Gastroesophageal sphincter (tissue), 4 donors: ENCODE measurements around the gene ACTR3C. TPM values are rescaled to one million over a fixed set of nuclear protein-coding genes. Genes with fewer than 3 reads are reported as not detected.
"Not testable (repeated sequence)": the region's sequence is repeated elsewhere in the genome, so short reads cannot be mapped to it uniquely, and the experiment has no call there.

Experiments used
- ATAC-seq: fragments of 150-250 bp; one replicate; pipeline ENCODE4 v1.9.1; 2016; ENCODE audit warnings: mild to moderate bottlenecking, moderate library complexity
- H3K27ac ChIP-seq, 4 donors: fragments of 200-600 bp; sonication (generic) in 3 of 4; 1 replicate in 3 of 4; 2 replicates in 1 of 4; pipeline ENCODE4 v1.5.1; 2016 to 2019
- H3K27me3 ChIP-seq: fragments of 200-600 bp; sonication (generic); one replicate; pipeline ENCODE4 v1.5.1; 2019
- H3K36me3 ChIP-seq, 2 donors: fragments of 200-600 bp; sonication (generic); one replicate each; pipeline ENCODE4 v1.5.1; 2019; ENCODE audit warnings: control low read depth in 1 of 2
- H3K4me1 ChIP-seq, 3 donors: fragments of 200-600 bp; sonication (generic); 1 replicate in 2 of 3; 2 replicates in 1 of 3; pipeline ENCODE4 v1.5.1; 2016 to 2019; ENCODE audit warnings: control low read depth in 2 of 3
- H3K4me3 ChIP-seq, 2 donors: fragments of 200-600 bp; sonication (generic); one replicate each; pipeline ENCODE4 v1.5.1; 2019; ENCODE audit warnings: mild to moderate bottlenecking in 1 of 2, moderate library complexity in 1 of 2
- H3K9me3 ChIP-seq, 3 donors: fragments of 200-600 bp; sonication (generic); one replicate each; pipeline ENCODE4 v1.5.1; 2017 to 2019; ENCODE audit warnings: control low read depth in 2 of 3
- WGBS, 2 donors: methylation state at CpG; one replicate each; pipeline ENCODE4 v1.1.5; 2018; ENCODE audit warnings: low coverage in 1 of 2; 5-methylcytosine and 5-hydroxymethylcytosine counted together
- total RNA-seq, 4 donors: library from RNA; depleted of rRNA; stranded (reverse); fragments of >200 nt; gene quantifications; one replicate each; pipeline ENCODE4 v1.1.0, GENCODE V29; 2016

ACTR3C gene
- total RNA-seq, 4 donors from 2014 or later = 6.4 to 10.0 (median 8.1) TPM

DNA sequence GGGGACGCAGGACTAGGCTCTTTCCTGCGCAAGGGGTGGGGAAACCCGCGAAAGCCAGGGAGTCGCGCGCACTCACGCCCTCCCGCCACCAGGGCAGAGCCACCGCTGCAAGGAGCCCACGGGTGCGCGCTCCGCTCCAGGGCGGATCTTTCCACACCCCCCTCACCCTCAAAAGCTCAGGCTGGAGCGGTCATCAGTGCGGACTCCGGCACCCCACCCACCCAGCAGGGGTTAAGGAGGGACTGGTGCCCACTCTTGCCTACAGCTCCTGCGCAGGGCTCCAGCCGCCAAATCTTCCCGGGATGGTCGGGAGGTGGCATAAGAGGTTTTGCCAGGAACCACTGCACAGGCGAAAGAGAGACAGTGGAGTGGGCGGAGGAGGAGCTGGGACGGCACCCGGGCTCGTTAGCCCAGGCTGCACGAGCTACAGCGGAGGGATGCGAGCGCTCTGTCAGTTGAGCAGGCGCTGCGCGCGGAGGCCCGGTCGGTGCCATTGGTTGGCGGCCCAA, 102.6 kb downstream of the ACTR3C start:
- not testable (repeated sequence) for H3K36me3 ChIP-seq, H3K9me3 ChIP-seq, H3K4me1 ChIP-seq
- Histone ChIP-seq H3K4me3 (peak overlapping the region in 1 of 2 donors; percentile 41), H3K27ac (peak overlapping the region in 1 of 4 donors; percentile 46), H3K27me3 (peaks cover 15% of the 10 kb centered on the region)
- WGBS, 2 donors = 2% methylated on average over 11 of the region's 38 CpGs; no CpG with 5 or more reads in 1 of the 2 donors
- ATAC-seq = peak; percentile 69

DNA sequence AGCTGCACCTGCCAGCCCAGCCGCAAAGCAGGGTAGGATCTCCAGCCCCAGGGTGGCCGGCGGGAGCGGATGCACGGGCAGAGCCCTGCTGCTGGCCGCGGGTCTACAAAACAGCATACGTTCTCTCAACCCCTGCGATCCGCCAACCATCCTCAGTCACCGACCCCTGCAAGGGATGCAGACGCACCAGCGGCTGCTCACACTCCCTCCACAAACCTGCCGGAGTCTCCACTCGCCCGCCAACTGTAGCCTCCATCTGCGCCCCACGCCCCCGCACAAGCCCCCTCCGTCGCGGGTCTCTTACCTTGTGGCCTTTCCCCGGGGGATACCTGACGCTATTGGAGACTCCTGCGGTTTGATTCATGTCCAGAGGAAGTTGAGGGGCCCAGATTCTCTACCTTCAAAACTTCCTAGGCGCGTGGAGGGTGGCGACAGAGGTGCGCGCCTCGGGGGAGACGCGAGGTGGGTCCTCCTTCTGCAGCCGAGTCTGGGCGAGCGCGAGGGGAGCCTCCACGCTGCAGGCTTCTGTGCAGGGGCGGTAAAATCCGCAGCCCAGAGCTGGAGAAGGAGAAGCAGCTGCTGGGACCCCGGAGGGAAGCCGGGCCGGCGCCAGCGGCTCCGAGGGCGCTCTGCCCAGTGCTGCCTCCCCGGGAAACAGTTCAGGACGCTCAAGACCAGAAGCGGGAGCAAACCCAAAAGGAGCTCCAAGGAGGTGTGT, 103.2 kb downstream of the ACTR3C start:
- H3K36me3 ChIP-seq, H3K4me1 ChIP-seq, H3K9me3 ChIP-seq: not testable (repeated sequence)
- ATAC-seq = peak; percentile 5
- Histone ChIP-seq H3K4me3 (peak overlapping the region in 1 of 2 donors; percentile 41), H3K27me3 (peaks cover 15% of the 10 kb centered on the region), H3K27ac (peak overlapping the region in 1 of 4 donors; percentile 46)
- WGBS, 2 donors = 0% methylated on average over 5 of the region's 50 CpGs; no CpG with 5 or more reads in 1 of the 2 donors

GRCh38 chr7:150206848-150207247, 116.5 kb downstream of the ACTR3C start:
- H3K4me3 ChIP-seq, H3K4me1 ChIP-seq, ATAC-seq, H3K27ac ChIP-seq, H3K36me3 ChIP-seq, H3K27me3 ChIP-seq, H3K9me3 ChIP-seq: not testable (repeated sequence)
- 75 to 87% methylated on average over 1 of the region's 1 CpG for WGBS, 2 donors

GRCh38 chr7:150205866-150206265, 117.5 kb downstream of the ACTR3C start:
- WGBS, 2 donors = 75% methylated on average over 4 of the region's 4 CpGs; no CpG with 5 or more reads in 1 of the 2 donors
- not testable (repeated sequence) for H3K27me3 ChIP-seq, ATAC-seq, H3K36me3 ChIP-seq, H3K4me3 ChIP-seq, H3K4me1 ChIP-seq, H3K27ac ChIP-seq, H3K9me3 ChIP-seq

GRCh38 chr7:150204577-150204976, 118.8 kb downstream of the ACTR3C start:
- not testable (repeated sequence) for H3K27ac ChIP-seq, ATAC-seq, H3K4me1 ChIP-seq, H3K27me3 ChIP-seq, H3K36me3 ChIP-seq, H3K9me3 ChIP-seq, H3K4me3 ChIP-seq
- WGBS, 2 donors = 74 to 75% methylated on average over 5 to 7 of the region's 7 CpGs

- not testable (repeated sequence) for H3K27ac ChIP-seq, H3K4me3 ChIP-seq, H3K36me3 ChIP-seq, H3K9me3 ChIP-seq, H3K4me1 ChIP-seq, ATAC-seq, H3K27me3 ChIP-seq
- WGBS, 2 donors = 89 to 92% methylated on average over 4 of the region's 4 CpGs
Observed at GRCh38 chr7:150202894-150203293, 120.5 kb downstream of the ACTR3C start.

Other genes with a start within 250 kb of the ACTR3C start
- gene LRRC61, start 190 bp downstream of the ACTR3C start, total RNA-seq = 10 to 100 TPM in 2 of 4 donors, 1 to 10 TPM in 2; 7.1 to 25.1 (median 14.0) TPM
- 100 to 1,000 TPM; 152 to 341 (median 157) TPM for gene RARRES2, start 18.1 kb upstream of the ACTR3C start, total RNA-seq
- gene REPIN1, start 45.3 kb upstream of the ACTR3C start, total RNA-seq = 100 to 1,000 TPM in 2 of 4 donors, 10 to 100 TPM in 2; 72.7 to 132 (median 102) TPM
- gene ZNF775, start 55.8 kb upstream of the ACTR3C start, total RNA-seq = 10 to 100 TPM in 2 of 4 donors, 1 to 10 TPM in 2; 5.3 to 12.5 (median 10.5) TPM
- gene GIMAP8, start 127.1 kb upstream of the ACTR3C start, total RNA-seq = 10 to 100 TPM in 3 of 4 donors, 1 to 10 TPM in 1; 6.1 to 19.1 (median 12.5) TPM
- 10 to 100 TPM in 3 of 4 donors, 1 to 10 TPM in 1; 5.1 to 30.0 (median 17.8) TPM for gene GIMAP7, start 191.3 kb upstream of the ACTR3C start, total RNA-seq
- 10 to 100 TPM in 3 of 4 donors, 1 to 10 TPM in 1; 6.7 to 42.1 (median 26.1) TPM for gene GIMAP4, start 243.8 kb upstream of the ACTR3C start, total RNA-seq